NB4 (cell line): ENCODE data around the gene FHL3.

Source experiments
- DNase-seq: peaks from one replicate; pipeline ENCODE4 v3.0.0; 2010; ENCODE audit warnings: low read depth
- H3K4me3 ChIP-seq: one replicate; pipeline ENCODE4 v1.5.1; 2011; ENCODE audit warnings: mild to moderate bottlenecking, low read depth, low read length, moderate library complexity
- CTCF ChIP-seq: IDR thresholded peaks from one replicate; pipeline ENCODE4 v1.5.1; 2012; ENCODE audit warnings: low read depth, low read length
- MAX ChIP-seq: IDR thresholded peaks from 2 replicates; pipeline ENCODE4 v1.6.1; 2011; ENCODE audit warnings: low read depth, low read length
- MYC ChIP-seq: IDR thresholded peaks from 2 replicates; pipeline ENCODE4 v1.6.1; 2011; ENCODE audit warnings: low read depth, low read length
- POLR2A ChIP-seq: IDR thresholded peaks from 2 replicates; pipeline ENCODE4 v1.6.1; 2011; ENCODE audit warnings: mild to moderate bottlenecking; ENCODE audit not compliant: insufficient read length; ENCODE audit errors: extremely low read depth

FHL3 gene

GRCh38 chr1:38005195-38006007, at the start of gene FHL3:
FHL3 (minus strand) TSS chr1:38005514; CDS start chr1:37999412, 6,102 bp downstream.
- peak within 1 kb of the TSS; percentile 92 for H3K4me3 ChIP-seq
- TF ChIP-seq MYC (no peak), POLR2A (peak; percentile 45)
- peak; percentile 87 for DNase-seq

- TF ChIP-seq POLR2A, result no peak
- no peak overlapping the region for H3K4me3 ChIP-seq
- no peak for DNase-seq
Measured at GRCh38 chr1:38053416-38054091, 48.2 kb upstream of the FHL3 start.

GRCh38 chr1:38052750-38053415, 47.6 kb upstream of the FHL3 start:
- DNase-seq, result peak; percentile 25
- H3K4me3 ChIP-seq, result no peak overlapping the region
- TF ChIP-seq MYC (no peak), CTCF (no peak), POLR2A (no peak), MAX (no peak)

- no peak for DNase-seq
- no peak overlapping the region for H3K4me3 ChIP-seq
- TF ChIP-seq POLR2A, result no peak
- TF ChIP-seq MYC, result no peak
- TF ChIP-seq CTCF, result no peak
- no peak for TF ChIP-seq MAX
Measured at GRCh38 chr1:38051079-38051543, 45.8 kb upstream of the FHL3 start.

GRCh38 chr1:38050397-38051078, 45.2 kb upstream of the FHL3 start:
- no peak for TF ChIP-seq MYC
- no peak for TF ChIP-seq POLR2A
- no peak for TF ChIP-seq MAX
- no peak for TF ChIP-seq CTCF
- no peak for DNase-seq
- H3K4me3 ChIP-seq, result no peak overlapping the region

- DNase-seq, result no peak
- H3K4me3 ChIP-seq, result no peak overlapping the region
- no peak for TF ChIP-seq POLR2A
- no peak for TF ChIP-seq MYC
- no peak for TF ChIP-seq MAX
- no peak for TF ChIP-seq CTCF
Measured at GRCh38 chr1:38047603-38048141, 42.4 kb upstream of the FHL3 start.
